Chondrocyte (in vitro differentiated cells): ENCODE measurements around the gene NUDT3. TPM values are rescaled to one million over a fixed set of nuclear protein-coding genes. Genes with fewer than 3 reads are reported as not detected.
A peak's percentile ranks its signal among the peaks of the same experiment; 100 is the strongest.

Experiments
- DNase-seq: peaks from one replicate; pipeline ENCODE4 v3.0.0; 2021; ENCODE audit warnings: mixed read lengths, low spot score
- H3K27ac Mint-ChIP-seq: one replicate; pipeline ENCODE4 v1.8.0; 2021; ENCODE audit warnings: mild to moderate bottlenecking, moderate library complexity, mixed read lengths; ENCODE audit not compliant: unreplicated experiment
- H3K27me3 Mint-ChIP-seq: 2 replicates; pipeline ENCODE4 v1.8.0; 2021; ENCODE audit warnings: low read depth, mixed read lengths
- H3K36me3 Mint-ChIP-seq: 2 replicates; pipeline ENCODE4 v1.8.0; 2021; ENCODE audit warnings: low read depth, mixed read lengths
- H3K4me1 Mint-ChIP-seq: 2 replicates; pipeline ENCODE4 v1.8.0; 2021; ENCODE audit warnings: low read depth, mild to moderate bottlenecking, mixed read lengths
- H3K4me3 Mint-ChIP-seq: one replicate; pipeline ENCODE4 v1.8.0; 2021; ENCODE audit warnings: mild to moderate bottlenecking, moderate library complexity, mixed read lengths; ENCODE audit not compliant: unreplicated experiment
- H3K9me3 Mint-ChIP-seq: 2 replicates; pipeline ENCODE4 v1.8.0; 2021; ENCODE audit warnings: low read depth, mixed read lengths
- total RNA-seq: library from RNA; stranded (reverse); gene quantifications from 3 replicates; pipeline ENCODE4 v1.2.1, GENCODE V29; 2021
- TF ChIP-seq, protein P1 (sequence below): fragments of 200-600 bp; sonication (generic); IDR thresholded peaks from 2 replicates; pipeline ENCODE4 v1.5.0; 2021; ENCODE audit warnings: antibody characterized with exemption, mild to moderate bottlenecking, moderate library complexity

NUDT3 gene
- total RNA-seq, 1 donor from 2014 or later, result 22.0 TPM

DNA sequence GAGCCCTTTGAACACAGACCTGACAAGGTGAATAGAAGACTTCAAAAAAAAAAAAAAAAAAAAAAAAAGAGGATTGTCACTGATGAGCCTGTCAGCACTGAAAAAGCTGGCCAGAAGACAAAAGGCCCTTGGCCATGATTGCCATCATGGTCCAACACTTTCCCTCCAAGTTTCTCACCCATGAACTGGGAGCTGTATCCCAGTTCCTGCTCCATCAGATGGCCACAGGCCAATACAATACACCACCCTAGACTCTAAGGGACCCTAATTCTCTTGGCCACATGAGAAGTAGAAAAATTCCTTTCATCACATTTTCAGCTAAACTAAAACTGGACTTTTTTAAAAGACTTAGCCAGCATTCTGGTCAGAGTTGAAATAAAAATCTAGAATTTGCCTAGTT is 50.2 kb downstream of the NUDT3 start:
- DNase-seq, result no peak
- peaks cover 3% of the 10 kb centered on the region for H3K36me3 Mint-ChIP-seq
- no peak overlapping the region for H3K27ac Mint-ChIP-seq
- no peaks in the 10 kb centered on the region for H3K9me3 Mint-ChIP-seq
- H3K27me3 Mint-ChIP-seq, result no peaks in the 10 kb centered on the region
- no peak overlapping the region for H3K4me3 Mint-ChIP-seq
- peaks cover 48% of the 10 kb centered on the region for H3K4me1 Mint-ChIP-seq
- TF ChIP-seq, protein P1, sequence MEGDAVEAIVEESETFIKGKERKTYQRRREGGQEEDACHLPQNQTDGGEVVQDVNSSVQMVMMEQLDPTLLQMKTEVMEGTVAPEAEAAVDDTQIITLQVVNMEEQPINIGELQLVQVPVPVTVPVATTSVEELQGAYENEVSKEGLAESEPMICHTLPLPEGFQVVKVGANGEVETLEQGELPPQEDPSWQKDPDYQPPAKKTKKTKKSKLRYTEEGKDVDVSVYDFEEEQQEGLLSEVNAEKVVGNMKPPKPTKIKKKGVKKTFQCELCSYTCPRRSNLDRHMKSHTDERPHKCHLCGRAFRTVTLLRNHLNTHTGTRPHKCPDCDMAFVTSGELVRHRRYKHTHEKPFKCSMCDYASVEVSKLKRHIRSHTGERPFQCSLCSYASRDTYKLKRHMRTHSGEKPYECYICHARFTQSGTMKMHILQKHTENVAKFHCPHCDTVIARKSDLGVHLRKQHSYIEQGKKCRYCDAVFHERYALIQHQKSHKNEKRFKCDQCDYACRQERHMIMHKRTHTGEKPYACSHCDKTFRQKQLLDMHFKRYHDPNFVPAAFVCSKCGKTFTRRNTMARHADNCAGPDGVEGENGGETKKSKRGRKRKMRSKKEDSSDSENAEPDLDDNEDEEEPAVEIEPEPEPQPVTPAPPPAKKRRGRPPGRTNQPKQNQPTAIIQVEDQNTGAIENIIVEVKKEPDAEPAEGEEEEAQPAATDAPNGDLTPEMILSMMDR, result no peak

DNA sequence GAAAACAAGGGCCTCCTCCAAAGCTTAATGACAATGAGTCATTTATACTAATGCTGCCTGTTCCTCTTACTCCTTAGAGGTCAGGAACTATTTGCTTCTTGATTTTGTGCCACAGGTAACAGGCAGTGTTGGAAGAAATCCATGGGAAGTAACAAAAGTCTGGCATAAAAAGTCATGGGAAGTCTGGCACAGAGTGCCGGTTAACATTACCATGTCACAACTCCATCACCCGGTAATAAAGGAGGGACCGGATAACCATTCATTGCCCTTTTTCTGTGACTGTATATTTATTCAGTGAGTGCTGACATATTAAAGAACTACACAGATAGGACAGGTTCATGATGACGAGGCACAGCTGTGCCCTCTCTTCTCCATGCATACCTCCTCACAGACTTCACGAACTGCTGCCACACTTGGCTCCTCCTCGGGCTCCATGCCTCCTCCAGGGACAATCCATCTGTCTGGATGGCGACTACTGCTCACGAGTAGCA is 50.9 kb downstream of the NUDT3 start:
- H3K4me1 Mint-ChIP-seq, result peaks cover 56% of the 10 kb centered on the region
- no peak for DNase-seq

DNA sequence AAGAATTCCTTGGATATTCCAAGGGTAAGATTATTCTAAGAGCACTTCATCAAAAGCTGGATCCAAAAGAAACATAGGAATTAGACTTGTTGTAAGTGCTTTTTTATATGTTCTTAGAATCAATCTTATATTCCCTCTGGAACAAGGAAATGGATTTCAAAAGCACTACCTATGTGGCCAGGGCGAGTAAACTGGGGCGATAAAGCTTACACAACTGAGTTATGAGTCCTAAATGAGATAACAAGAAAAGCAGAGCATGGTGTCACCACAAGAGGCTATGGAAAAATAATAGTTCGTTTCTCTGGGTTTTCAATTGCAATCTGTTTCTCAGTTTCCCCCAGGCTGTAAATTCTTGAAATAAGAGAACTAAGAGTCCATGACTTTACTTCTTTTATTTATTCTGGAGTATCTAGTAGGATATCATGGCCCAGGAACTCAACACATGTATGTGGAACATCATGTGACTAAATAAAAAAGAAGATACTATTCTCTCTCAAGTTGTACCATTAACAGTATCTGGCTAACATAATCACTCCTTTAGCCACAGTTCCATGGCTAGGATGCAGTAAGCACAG is 51.5 kb downstream of the NUDT3 start:
- TF ChIP-seq, protein P1, result no peak
- no peak for DNase-seq
- Mint-ChIP-seq H3K27me3 (no peaks in the 10 kb centered on the region), H3K4me1 (peaks cover 61% of the 10 kb centered on the region), H3K4me3 (no peak overlapping the region), H3K27ac (no peak overlapping the region), H3K36me3 (peaks cover 3% of the 10 kb centered on the region), H3K9me3 (no peaks in the 10 kb centered on the region)

More for the DNA sequence above, 50.9 kb downstream of the NUDT3 start:
- TF ChIP-seq, protein P1, result no peak
- H3K36me3 Mint-ChIP-seq, result peaks cover 3% of the 10 kb centered on the region
- H3K27me3 Mint-ChIP-seq, result no peaks in the 10 kb centered on the region
- no peak overlapping the region for H3K4me3 Mint-ChIP-seq
- H3K27ac Mint-ChIP-seq, result no peak overlapping the region
- H3K9me3 Mint-ChIP-seq, result no peaks in the 10 kb centered on the region

DNA sequence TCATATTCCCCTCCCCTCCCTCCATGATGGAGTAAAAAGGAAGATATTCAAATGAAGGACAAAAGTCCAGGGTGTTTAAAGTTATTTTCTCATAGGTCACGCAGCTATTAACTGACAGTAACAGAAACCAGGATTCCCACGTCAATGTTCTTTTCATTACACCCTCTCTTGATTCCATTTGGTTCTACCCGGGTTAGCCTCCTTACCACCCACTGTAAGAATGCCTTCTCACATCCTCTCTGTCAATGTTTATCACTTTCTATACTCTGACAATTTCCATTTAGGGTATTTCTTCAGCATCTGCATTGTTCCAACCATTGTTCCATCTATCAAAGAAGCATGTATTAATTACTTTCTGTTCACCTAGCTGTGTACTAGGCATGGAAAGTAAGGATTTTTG is 52.1 kb downstream of the NUDT3 start:
- Mint-ChIP-seq H3K36me3 (peaks cover 3% of the 10 kb centered on the region), H3K4me1 (peaks cover 63% of the 10 kb centered on the region), H3K27ac (peak overlapping the region; percentile 46), H3K4me3 (no peak overlapping the region), H3K9me3 (no peaks in the 10 kb centered on the region), H3K27me3 (no peaks in the 10 kb centered on the region)
- TF ChIP-seq, protein P1, result no peak
- DNase-seq, result no peak

DNA sequence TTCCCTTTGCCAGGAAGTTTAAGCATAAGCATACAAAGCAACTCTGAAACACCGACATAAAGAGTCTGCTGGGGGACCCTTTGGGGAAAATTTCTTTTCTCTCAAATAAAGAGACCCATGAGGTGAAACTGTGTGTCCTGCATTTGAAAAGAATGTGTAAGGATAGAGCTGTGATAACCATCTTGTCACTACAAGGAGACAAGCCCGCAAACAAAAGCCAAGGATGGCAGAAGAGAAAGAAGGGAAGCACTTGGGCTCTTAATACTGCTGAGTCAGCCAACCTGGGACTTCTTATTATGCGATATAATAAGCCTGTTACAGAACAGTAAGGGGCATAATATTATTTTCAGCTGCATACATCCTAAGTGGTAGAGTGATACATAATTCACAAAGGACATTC is 52.5 kb downstream of the NUDT3 start:
- H3K27me3 Mint-ChIP-seq, result no peaks in the 10 kb centered on the region
- no peak overlapping the region for H3K27ac Mint-ChIP-seq
- H3K4me3 Mint-ChIP-seq, result no peak overlapping the region
- H3K4me1 Mint-ChIP-seq, result peaks cover 65% of the 10 kb centered on the region
- TF ChIP-seq, protein P1, result no peak
- peaks cover 3% of the 10 kb centered on the region for H3K36me3 Mint-ChIP-seq
- no peaks in the 10 kb centered on the region for H3K9me3 Mint-ChIP-seq
- DNase-seq, result no peak
